ENCODE data around the gene TSSK2. TPM values are rescaled to one million over a fixed set of nuclear protein-coding genes. Genes with fewer than 3 reads are reported as not detected.

The TSSK2 gene
- total and polyA plus RNA-seq, 7 donors = 0.14 to 0.32 (median 0.28) TPM; not detected in 3

- Histone ChIP-seq H3K27me3 (ENCODE audit: insufficient read depth in 3 of 3, low read length in 2 of 3) (no peaks in the 10 kb centered on the region), H3K4me3 (no peak overlapping the region), H3K4me1 (peaks cover 29% of the 10 kb centered on the region), H3K36me3 (ENCODE audit: insufficient read depth in 1 of 2, low read depth in 1 of 2) (peaks cover 0 to 12% of the 10 kb centered on the region in 2 donors), H3K9me3 (no peaks in the 10 kb centered on the region), H3K27ac (no peak overlapping the region)
- no peak for DNase-seq
- 89 to 93% (median 91%) methylated on average over 2 of the region's 2 CpGs for WGBS, 3 donors
- no peak for TF ChIP-seq CTCF (IDR thresholded peaks at IDR 0.05)
- intact Hi-C loops (cut with DNase I) = no loop called here
- ATAC-seq = no peak
These were observed 40.9 kb upstream of the TSSK2 start for GRCh38 chr22:19090183-19090582.

- peaks cover 0 to 12% of the 10 kb centered on the region in 2 donors for H3K36me3 ChIP-seq (ENCODE audit: insufficient read depth in 1 of 2, low read depth in 1 of 2)
- ATAC-seq = no peak
- H3K4me1 ChIP-seq = peaks cover 24% of the 10 kb centered on the region
- H3K27me3 ChIP-seq (ENCODE audit: insufficient read depth in 3 of 3, low read length in 2 of 3) = no peaks in the 10 kb centered on the region
- H3K4me3 ChIP-seq = no peak overlapping the region
- H3K27ac ChIP-seq = no peak overlapping the region
- TF ChIP-seq CTCF (IDR thresholded peaks at IDR 0.05) = no peak
- no peaks in the 10 kb centered on the region for H3K9me3 ChIP-seq
- no peak for DNase-seq
- 62 to 93% (median 92%) methylated on average over 3 of the region's 3 CpGs for WGBS, 3 donors
- intact Hi-C loops (cut with DNase I) = no loop called here
These were observed 40.5 kb upstream of the TSSK2 start for GRCh38 chr22:19090586-19091127.

GRCh38 chr22:19092725-19093124 is 38.4 kb upstream of the TSSK2 start:
- Histone ChIP-seq H3K4me1 (peaks cover 10% of the 10 kb centered on the region), H3K9me3 (no peaks in the 10 kb centered on the region), H3K27ac (no peak overlapping the region), H3K27me3 (ENCODE audit: insufficient read depth in 3 of 3, low read length in 2 of 3) (no peaks in the 10 kb centered on the region), H3K4me3 (no peak overlapping the region), H3K36me3 (ENCODE audit: insufficient read depth in 1 of 2, low read depth in 1 of 2) (peaks cover 0 to 12% of the 10 kb centered on the region in 2 donors)
- TF ChIP-seq CTCF (IDR thresholded peaks at IDR 0.05) = no peak
- DNase-seq = no peak
- intact Hi-C loops (cut with DNase I) = no loop called here
- WGBS, 3 donors = 90 to 96% (median 95%) methylated on average over 4 of the region's 4 CpGs
- ATAC-seq = no peak

GRCh38 chr22:19094393-19094997 is 36.6 kb upstream of the TSSK2 start:
- no peak overlapping the region for H3K4me3 ChIP-seq
- WGBS, 3 donors = 97% methylated on average over 4 of the region's 4 CpGs
- ATAC-seq (no peak), DNase-seq (no peak)
- H3K27me3 ChIP-seq (ENCODE audit: insufficient read depth in 3 of 3, low read length in 2 of 3) = no peaks in the 10 kb centered on the region
- H3K9me3 ChIP-seq = no peaks in the 10 kb centered on the region
- intact Hi-C loops (cut with DNase I) = no loop called here
- TF ChIP-seq CTCF (IDR thresholded peaks at IDR 0.05) = no peak
- H3K4me1 ChIP-seq = peaks cover 16% of the 10 kb centered on the region
- H3K27ac ChIP-seq = no peak overlapping the region
- H3K36me3 ChIP-seq (ENCODE audit: insufficient read depth in 1 of 2, low read depth in 1 of 2) = no peaks in the 10 kb centered on the region

- H3K27ac ChIP-seq = no peak overlapping the region
- TF ChIP-seq CTCF (IDR thresholded peaks at IDR 0.05) = no peak
- H3K9me3 ChIP-seq = no peaks in the 10 kb centered on the region
- H3K36me3 ChIP-seq (ENCODE audit: insufficient read depth in 1 of 2, low read depth in 1 of 2) = no peaks in the 10 kb centered on the region
- peaks cover 16% of the 10 kb centered on the region for H3K4me1 ChIP-seq
- WGBS, 3 donors = 96 to 100% (median 100%) methylated on average over 1 of the region's 1 CpG
- DNase-seq = no peak
- no peak for ATAC-seq
- no peaks in the 10 kb centered on the region for H3K27me3 ChIP-seq (ENCODE audit: insufficient read depth in 3 of 3, low read length in 2 of 3)
- H3K4me3 ChIP-seq = no peak overlapping the region
- intact Hi-C loops (cut with DNase I) = no loop called here
These were observed 34.6 kb upstream of the TSSK2 start for GRCh38 chr22:19096555-19096954.

All from psoas muscle (tissue), 8 donors.